PC-9 (cell line): ENCODE measurements around the gene KCNT2. TPM values are rescaled to one million over a fixed set of nuclear protein-coding genes. Genes with fewer than 3 reads are reported as not detected.

ENCODE experiments used
- BruUV-seq: library from RNA; stranded (reverse); fragments of 400-500 nt; replicated peaks from 2 replicates; lab custom pipeline; 2021; lab: Mats Ljungman, UMichigan
- CTCF ChIA-PET: fragments of 300-600 bp; sonication (Branson Sonifier 250); formaldehyde crosslinking; loops from one replicate; lab custom pipeline; 2022; ENCODE audit warnings: antibody characterized with exemption; lab: Charles Lee
- POLR2A ChIA-PET: fragments of 300-600 bp; sonication (Branson Sonifier 250); formaldehyde crosslinking; loops from one replicate; lab custom pipeline; 2022; ENCODE audit warnings: antibody characterized with exemption; ENCODE audit not compliant: unreplicated experiment; lab: Charles Lee
- DNase-seq, 2 experiments: peaks; one replicate each; pipeline versions ENCODE4 v3.0.0 to v3.0.0-alpha.2; 2015 to 2022; ENCODE audit warnings: mixed read lengths in 1 of 2
- H2AFZ ChIP-seq: fragments of 200-600 bp; sonication (generic); 2 replicates; pipeline ENCODE4 v1.8.1; 2017; ENCODE audit warnings: antibody characterized with exemption
- H3F3A ChIP-seq: fragments of 200-600 bp; sonication (generic); 2 replicates; pipeline ENCODE4 v1.8.1; 2017; ENCODE audit warnings: antibody characterized with exemption, mild to moderate bottlenecking, low read depth; ENCODE audit not compliant: insufficient read depth
- H3K27ac ChIP-seq: fragments of 200-600 bp; sonication (generic); 2 replicates; pipeline ENCODE4 v1.6.1; 2016; ENCODE audit warnings: mixed run types
- H3K27me3 ChIP-seq: fragments of 200-600 bp; sonication (generic); 2 replicates; pipeline ENCODE4 v1.6.1; 2016; ENCODE audit warnings: low read depth, mixed run types; ENCODE audit not compliant: insufficient read depth
- H3K36me3 ChIP-seq: fragments of 200-600 bp; sonication (generic); 2 replicates; pipeline ENCODE4 v1.6.1; 2016; ENCODE audit warnings: low read depth, mixed run types
- H3K4me1 ChIP-seq: fragments of 200-600 bp; sonication (generic); replicated peaks from 2 replicates; pipeline ENCODE4 v1.6.1; 2016; ENCODE audit warnings: mixed run types; ENCODE audit not compliant: insufficient read depth
- H3K4me2 ChIP-seq: fragments of 200-600 bp; sonication (generic); 2 replicates; pipeline ENCODE4 v1.6.1; 2017; ENCODE audit warnings: mixed run types
- H3K4me3 ChIP-seq: fragments of 200-600 bp; sonication (generic); 2 replicates; pipeline ENCODE4 v1.6.1; 2016; ENCODE audit warnings: mixed run types
- H3K79me2 ChIP-seq: fragments of 200-600 bp; sonication (generic); 2 replicates; pipeline ENCODE4 v1.6.1; 2017; ENCODE audit warnings: low read depth, mixed run types
- H3K9me2 ChIP-seq: fragments of 200-600 bp; sonication (generic); 2 replicates; pipeline ENCODE4 v1.8.1; 2017; ENCODE audit warnings: mild to moderate bottlenecking; ENCODE audit not compliant: insufficient read depth
- H3K9me3 ChIP-seq: fragments of 200-600 bp; sonication (generic); 2 replicates; pipeline ENCODE4 v1.8.1; 2016; ENCODE audit warnings: low read depth; ENCODE audit not compliant: insufficient read depth
- H4K20me1 ChIP-seq: fragments of 200-600 bp; sonication (generic); 2 replicates; pipeline ENCODE4 v1.8.1; 2017; ENCODE audit not compliant: insufficient read depth
- EZH2 ChIP-seq: fragments of 200-600 bp; sonication (generic); IDR thresholded peaks from 2 replicates; pipeline ENCODE4 v1.8.0; 2017; ENCODE audit warnings: antibody characterized with exemption, low read depth
- intact Hi-C: fragments of 100-400 bp; cut with micrococcal nuclease; formaldehyde crosslinking; loops from one replicate; pipeline ENCODE4 v1.10.0; 2022; ENCODE audit not compliant: unreplicated experiment
- total RNA-seq: library from RNA; stranded (reverse); gene quantifications from 2 replicates; pipeline ENCODE4 v1.2.3, GENCODE V29; 2021
- TF ChIP-seq, protein P1 (sequence below): fragments of 200-600 bp; sonication (generic); conservative IDR thresholded peaks from 2 replicates; pipeline ENCODE4 v1.6.1; 2017; ENCODE audit warnings: mixed run types, antibody characterized with exemption, mild to moderate bottlenecking, moderate library complexity

Gene KCNT2
- total RNA-seq, 1 experiment from 2014 or later: 0.90 TPM

DNA sequence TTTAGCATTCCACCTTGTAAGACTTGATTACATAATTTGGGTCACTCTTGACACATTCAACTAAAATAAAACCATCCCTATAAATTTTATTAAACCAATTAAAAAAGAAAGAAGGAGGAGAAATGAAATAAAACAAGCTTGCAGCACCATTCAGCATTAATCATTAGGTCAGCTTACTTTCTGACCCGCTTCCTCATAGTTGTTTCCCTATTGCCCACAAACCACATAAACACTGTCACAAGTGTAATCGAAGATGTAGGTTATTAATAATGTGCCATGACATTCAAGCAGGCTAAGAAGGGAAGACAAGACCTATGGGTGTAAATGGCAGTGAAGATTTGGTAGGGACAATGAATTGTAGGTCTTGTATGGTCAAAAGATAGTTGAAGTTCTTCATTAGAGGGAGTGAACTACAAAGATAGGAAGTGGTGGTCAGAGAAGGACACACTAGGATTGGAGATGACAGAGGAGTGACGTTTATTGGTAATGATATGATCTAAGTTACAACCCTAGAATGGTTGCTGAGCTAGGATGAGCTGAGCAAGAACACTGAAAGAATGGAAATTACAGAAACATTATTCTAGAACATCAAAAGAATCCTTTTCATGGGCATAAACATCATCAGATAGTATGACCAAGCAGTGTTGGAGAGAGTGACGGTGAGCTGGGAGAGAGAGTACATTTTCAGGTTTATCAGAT, 231.5 kb downstream of the KCNT2 start:
- H4K20me1 ChIP-seq: no peaks in the 10 kb centered on the region
- H3F3A ChIP-seq: no peaks in the 10 kb centered on the region
- intact Hi-C loops: no loop called here
- no peak for TF ChIP-seq EZH2
- TF ChIP-seq, protein P1, sequence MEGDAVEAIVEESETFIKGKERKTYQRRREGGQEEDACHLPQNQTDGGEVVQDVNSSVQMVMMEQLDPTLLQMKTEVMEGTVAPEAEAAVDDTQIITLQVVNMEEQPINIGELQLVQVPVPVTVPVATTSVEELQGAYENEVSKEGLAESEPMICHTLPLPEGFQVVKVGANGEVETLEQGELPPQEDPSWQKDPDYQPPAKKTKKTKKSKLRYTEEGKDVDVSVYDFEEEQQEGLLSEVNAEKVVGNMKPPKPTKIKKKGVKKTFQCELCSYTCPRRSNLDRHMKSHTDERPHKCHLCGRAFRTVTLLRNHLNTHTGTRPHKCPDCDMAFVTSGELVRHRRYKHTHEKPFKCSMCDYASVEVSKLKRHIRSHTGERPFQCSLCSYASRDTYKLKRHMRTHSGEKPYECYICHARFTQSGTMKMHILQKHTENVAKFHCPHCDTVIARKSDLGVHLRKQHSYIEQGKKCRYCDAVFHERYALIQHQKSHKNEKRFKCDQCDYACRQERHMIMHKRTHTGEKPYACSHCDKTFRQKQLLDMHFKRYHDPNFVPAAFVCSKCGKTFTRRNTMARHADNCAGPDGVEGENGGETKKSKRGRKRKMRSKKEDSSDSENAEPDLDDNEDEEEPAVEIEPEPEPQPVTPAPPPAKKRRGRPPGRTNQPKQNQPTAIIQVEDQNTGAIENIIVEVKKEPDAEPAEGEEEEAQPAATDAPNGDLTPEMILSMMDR: no peak
- H3K79me2 ChIP-seq: no peaks in the 10 kb centered on the region
- H3K27ac ChIP-seq: no peak overlapping the region
- no peaks in the 10 kb centered on the region for H3K36me3 ChIP-seq
- no peaks in the 10 kb centered on the region for H3K27me3 ChIP-seq
- H2AFZ ChIP-seq: no peak overlapping the region
- 0 out of 2 replicates have a peak, but pooled peaks cover 4% of the 10 kb centered on the region for H3K4me1 ChIP-seq
- no TSS peak for BruUV-seq
- no peak overlapping the region for H3K4me2 ChIP-seq
- no peak overlapping the region for H3K4me3 ChIP-seq
- ChIA-PET POLR2A (no interaction called here), CTCF (no interaction called here)
- H3K9me3 ChIP-seq: no peaks in the 10 kb centered on the region
- H3K9me2 ChIP-seq: no peaks in the 10 kb centered on the region
- no peak for DNase-seq

DNA sequence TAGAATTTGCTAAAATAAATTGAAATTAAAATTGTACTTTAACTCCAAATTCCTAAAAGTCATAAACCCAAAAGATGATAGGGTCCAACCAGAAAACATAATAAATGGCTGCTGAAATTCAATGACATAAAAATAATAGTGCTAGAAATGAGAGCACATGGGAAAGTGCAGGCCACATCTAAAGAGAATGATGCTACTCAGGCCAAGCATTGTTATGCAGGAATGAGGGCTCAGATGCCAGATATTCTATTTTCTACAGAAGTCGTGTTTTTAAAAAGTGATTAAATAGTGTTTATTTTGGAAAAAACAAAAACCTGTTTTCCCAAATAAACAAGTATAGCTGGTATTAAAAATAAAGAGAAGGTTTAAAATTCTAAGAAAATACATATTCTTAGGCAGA, 234.4 kb downstream of the KCNT2 start:
- Histone ChIP-seq H3K9me3 (no peaks in the 10 kb centered on the region), H3K4me1 (0 out of 2 replicates have a peak, but pooled peaks cover 4% of the 10 kb centered on the region), H3K79me2 (no peaks in the 10 kb centered on the region), H3K27ac (no peak overlapping the region), H3K4me2 (no peak overlapping the region), H3K27me3 (no peaks in the 10 kb centered on the region), H2AFZ (no peak overlapping the region), H3K9me2 (no peaks in the 10 kb centered on the region), H3F3A (no peaks in the 10 kb centered on the region), H3K36me3 (no peaks in the 10 kb centered on the region), H4K20me1 (no peaks in the 10 kb centered on the region), H3K4me3 (no peak overlapping the region)
- no TSS peak for BruUV-seq
- intact Hi-C loops: no loop called here
- no peak for DNase-seq
- ChIA-PET POLR2A (no interaction called here), CTCF (interaction anchor here (0.6 kb wide), 1 partner anchor 37 kb away, joined by 5 read pairs; no protein-coding TSS in a partner anchor)
- TF ChIP-seq EZH2: no peak

DNA sequence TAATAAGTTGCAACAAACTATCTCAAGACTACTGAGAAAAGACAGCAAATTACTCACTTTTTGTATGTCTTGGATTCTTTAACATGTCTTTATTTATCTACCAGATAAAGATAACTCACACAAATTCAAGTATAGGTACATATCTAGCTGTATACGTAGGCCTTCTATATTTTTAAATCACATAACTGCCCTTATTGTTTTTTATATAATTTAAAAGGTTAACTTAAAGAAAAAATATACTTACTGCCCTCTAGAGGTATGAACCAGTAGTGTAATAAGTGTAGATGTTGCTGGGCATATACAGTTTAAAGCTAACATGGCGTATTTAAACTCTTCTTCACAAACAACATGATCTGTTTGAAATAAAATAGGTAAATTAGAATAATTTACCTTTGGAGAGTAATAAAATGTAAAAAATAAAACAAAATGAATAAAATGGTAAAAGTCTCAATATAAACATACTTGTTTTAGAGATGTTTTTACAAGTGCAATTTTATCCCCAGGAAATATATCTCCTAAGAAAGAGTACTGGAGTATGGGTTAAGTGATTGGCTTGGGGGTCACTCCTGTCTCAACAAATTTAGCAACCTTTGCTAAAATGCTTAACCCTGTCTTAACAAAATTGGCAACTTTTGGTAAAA, 235.2 kb downstream of the KCNT2 start:
- H3K27ac ChIP-seq: no peak overlapping the region
- H3F3A ChIP-seq: no peaks in the 10 kb centered on the region
- H3K36me3 ChIP-seq: no peaks in the 10 kb centered on the region
- H4K20me1 ChIP-seq: no peaks in the 10 kb centered on the region
- no peak overlapping the region for H2AFZ ChIP-seq
- no peaks in the 10 kb centered on the region for H3K27me3 ChIP-seq
- ChIA-PET POLR2A (no interaction called here), CTCF (no interaction called here)
- H3K9me2 ChIP-seq: no peaks in the 10 kb centered on the region
- no peaks in the 10 kb centered on the region for H3K9me3 ChIP-seq
- H3K79me2 ChIP-seq: no peaks in the 10 kb centered on the region
- H3K4me3 ChIP-seq: no peak overlapping the region
- intact Hi-C loops: no loop called here
- H3K4me1 ChIP-seq: 0 out of 2 replicates have a peak, but pooled peaks cover 4% of the 10 kb centered on the region
- TF ChIP-seq EZH2: no peak
- TF ChIP-seq, protein P1: peak; percentile 79
- no peak overlapping the region for H3K4me2 ChIP-seq
- BruUV-seq: no TSS peak
- DNase-seq: peak in 1 of 2 experiments; percentile 38
